AG08396 (cell line): ENCODE data around the gene PLK3.
"Not testable (repeated sequence)": the region's sequence is repeated elsewhere in the genome, so short reads cannot be mapped to it uniquely, and the experiment has no call there.

Experiments
- DNase-seq: peaks from one replicate; pipeline ENCODE4 v3.0.0; 2012; ENCODE audit warnings: low spot score, mixed read lengths

The PLK3 gene

DNA sequence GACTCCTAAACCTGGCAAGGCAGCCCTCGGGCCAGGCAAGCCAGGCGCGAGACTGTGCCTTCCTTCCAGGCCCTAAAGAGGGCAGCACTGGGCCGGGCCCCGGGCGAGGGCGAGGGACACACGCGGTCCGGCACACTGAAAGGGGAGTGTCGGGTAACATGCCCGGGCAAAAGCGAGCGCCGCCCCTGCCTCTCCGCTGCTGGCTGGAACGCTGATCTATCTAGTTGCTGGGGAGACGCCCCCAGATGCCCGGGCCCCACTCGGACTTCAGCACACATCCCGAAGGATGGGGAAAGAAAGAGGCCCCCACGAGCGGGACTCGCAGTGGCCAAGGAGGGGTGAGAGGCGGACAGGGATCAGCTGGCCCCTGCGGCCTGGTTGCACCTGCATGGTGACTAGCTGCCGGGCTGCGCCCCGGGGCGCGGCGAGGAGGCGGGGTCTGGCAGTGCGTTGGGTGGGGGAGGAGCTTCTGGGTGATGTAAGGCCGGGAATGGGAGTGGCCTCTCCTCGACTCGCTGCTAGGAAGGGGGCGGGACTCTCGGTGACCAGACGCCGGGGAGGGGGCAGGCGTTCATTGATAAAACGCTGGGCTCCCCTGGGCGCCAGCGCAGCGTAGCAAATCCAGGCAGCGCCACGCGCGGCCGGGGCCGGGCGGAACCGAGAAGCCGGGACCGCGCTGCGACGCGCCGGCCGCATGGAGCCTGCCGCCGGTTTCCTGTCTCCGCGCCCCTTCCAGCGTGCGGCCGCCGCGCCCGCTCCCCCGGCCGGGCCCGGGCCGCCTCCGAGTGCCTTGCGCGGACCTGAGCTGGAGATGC, at the start of gene PLK3:
PLK3 (plus strand) TSS at position 608 of the 815 bp plus-strand sequence; CDS start at position 695, 87 bp downstream.
- peak; percentile 98 for DNase-seq

DNA sequence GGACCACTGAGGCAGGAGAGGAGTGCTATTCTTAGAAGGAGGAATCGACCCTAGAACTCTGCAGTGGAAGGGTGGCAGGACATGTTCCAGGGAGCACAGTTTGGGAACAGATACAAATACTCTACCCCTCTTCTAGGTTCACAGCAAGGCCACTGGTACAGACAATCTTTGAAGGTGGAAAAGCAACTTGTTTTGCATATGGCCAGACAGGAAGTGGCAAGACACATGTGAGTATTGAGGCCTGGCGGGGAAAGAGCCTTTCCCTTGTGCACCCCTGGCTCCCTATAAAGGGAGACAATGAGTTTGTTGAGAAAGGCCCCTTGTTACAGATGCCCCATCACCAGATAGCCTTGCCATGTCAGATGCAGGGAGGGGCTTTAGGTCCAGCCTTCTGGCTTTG, 42.8 kb upstream of the PLK3 start:
- DNase-seq: no peak

DNA sequence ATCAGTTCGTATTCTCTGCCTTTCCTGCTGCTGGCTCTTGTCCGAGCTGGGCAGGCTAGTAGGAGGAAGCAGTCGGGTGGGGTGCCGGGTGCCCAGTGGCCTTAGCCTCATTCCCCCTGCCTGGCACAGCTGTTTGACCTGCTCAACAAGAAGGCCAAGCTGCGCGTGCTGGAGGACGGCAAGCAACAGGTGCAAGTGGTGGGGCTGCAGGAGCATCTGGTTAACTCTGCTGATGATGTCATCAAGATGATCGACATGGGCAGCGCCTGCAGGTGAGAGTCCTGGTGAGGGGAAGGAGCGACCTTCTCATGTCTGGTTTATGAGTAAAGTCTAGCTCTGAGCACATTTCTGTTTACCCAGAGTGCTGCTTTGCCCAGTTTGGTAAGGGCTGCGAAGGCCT, 41.1 kb upstream of the PLK3 start:
- DNase-seq: no peak

DNA sequence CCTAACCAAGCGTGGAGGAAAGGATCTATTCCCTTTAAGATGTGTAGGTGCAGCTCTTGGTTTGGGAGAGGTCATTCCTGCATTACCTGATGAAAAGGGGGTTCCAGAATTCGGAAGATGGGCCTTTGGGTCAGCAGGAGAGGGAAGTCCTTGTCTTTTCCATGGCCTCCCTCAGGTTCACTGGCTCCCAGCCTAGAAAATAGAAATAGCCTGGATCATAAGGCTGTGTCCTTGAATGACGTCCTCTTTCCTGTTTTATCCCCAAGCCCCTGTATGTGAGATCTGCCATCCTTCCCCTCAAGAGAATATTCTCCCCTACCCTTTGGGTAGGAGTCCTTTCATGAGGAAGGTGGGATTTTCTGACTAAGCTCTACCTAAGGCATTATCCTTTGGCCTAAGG, 39.3 kb upstream of the PLK3 start:
- no peak for DNase-seq

DNA sequence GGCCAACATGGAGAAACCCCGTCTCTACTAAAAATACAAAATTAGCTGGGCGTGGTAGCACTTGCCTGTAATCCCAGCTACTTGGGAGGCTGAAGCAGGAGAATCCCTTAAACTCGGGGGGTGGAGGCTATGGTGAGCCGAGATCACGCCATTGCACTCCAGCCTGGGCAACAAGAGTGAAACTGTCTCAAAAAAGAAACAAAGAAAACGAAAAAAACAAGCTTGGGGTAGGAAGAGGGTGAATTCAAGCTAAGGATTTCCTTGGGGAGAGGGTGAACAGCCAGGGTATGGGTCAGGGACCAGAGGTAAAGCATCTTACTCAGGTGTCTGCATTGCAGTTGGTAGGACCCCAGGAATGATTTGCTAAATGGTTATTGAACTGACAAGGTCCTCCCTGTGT, 33.8 kb upstream of the PLK3 start:
- DNase-seq: not testable (repeated sequence)

DNA sequence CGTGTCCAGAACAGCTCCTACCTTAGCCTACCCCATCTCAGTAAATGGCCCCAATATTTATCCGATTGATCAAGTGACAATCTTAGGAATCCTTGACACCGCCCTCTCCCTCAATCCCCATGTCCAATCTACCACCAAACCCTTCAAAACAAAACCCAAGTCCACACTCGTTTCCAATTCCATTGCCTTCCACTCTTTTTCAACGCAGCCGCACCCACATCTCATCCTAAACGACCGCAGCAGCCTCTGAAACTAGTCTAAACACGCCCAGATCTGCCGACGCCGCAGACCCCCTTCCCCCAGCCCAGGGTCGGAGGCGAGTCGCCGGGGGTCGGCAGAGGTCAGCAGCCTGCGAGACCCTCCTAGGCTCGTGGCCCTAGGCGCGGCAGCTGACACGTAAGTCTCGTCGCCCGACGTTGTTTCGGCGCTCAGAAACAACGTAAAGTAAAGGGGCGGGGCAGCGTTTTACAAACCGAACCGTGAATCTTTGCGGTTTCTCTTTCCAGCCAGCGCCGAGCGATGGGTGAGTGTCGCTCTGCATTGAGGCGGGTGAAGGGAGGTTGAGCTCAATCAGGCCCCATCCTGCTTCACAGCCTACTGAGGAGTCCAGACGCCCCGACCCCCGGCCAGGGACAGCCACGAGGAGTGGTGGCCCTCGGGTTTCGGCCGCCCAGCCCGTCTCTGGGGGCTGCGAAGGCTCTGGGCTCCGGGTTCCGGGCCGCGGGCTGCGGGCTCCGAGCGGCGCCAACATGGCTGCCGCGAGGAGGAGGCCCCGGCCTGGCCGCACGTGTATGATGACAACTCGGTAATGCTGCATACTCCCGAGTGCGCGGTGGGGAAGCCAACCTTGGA, 24.9 kb upstream of the PLK3 start, which contains the start of gene RPS8:
RPS8 (plus strand) TSS at position 463 of the 852 bp plus-strand sequence; CDS start at position 520, 57 bp downstream.
- DNase-seq: peak; percentile 90

DNA sequence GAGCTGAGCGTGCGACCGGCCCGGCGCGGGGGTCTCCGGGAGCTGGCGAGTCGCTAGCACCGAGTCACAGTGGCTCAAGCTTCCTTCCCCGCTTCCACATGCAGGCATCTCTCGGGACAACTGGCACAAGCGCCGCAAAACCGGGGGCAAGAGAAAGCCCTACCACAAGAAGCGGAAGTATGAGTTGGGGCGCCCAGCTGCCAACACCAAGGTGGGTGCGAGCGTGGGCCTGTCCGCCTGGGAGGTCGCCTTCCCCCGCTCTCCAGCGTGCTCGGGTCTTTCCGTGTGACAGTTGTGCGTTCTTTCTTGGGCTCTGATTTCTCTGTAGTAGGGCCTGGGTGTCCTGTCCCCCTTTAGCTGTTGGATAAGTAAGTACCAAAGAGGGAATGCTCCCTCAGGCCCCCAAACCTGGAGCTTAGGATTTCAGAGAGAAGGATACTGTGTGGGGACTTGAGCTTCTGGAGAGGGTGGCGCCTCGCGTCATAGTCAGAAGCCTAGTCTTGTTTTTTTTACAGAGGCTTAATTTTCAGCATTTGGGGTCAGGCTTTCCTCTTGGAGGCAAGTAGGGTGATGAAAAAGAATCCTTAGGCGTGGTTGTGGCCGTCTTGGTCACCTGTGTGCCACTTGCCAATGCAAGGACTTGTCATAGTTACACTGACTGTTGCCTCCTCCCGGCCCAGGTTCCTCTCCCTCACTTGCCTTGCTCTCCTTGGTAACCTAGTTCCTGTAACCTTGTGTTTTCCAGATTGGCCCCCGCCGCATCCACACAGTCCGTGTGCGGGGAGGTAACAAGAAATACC, 24.0 kb upstream of the PLK3 start:
- no peak for DNase-seq

DNA sequence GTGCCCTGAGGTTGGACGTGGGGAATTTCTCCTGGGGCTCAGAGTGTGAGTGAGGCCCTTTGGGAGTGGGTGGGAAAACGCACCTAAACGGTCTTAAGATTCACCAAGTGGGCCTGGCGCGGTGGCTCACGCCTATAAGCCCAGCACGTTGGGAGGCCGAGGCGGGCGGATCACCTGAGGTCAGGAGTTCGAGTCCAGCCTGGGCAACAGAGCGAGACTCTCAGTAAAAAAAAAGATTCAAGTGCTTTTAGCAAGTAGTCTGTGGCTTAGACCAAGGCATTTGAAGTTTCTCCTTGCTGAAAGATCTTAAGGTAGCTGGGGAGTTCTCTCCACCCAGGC, 23.5 kb upstream of the PLK3 start:
- no peak for DNase-seq

DNA sequence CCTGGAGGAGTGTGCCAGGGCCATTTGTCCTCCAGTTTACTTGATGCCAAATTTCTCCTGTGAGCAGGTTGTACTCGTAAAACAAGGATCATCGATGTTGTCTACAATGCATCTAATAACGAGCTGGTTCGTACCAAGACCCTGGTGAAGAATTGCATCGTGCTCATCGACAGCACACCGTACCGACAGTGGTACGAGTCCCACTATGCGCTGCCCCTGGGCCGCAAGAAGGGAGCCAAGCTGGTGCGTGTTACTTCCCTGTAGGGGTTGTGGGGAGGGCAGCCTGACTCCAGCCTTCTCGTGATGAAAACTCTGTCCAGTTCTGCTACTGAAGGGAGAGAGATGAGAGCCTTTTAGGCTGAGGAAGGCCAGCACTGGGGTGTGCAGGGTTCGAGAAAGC, 22.6 kb upstream of the PLK3 start:
- no peak for DNase-seq

DNA sequence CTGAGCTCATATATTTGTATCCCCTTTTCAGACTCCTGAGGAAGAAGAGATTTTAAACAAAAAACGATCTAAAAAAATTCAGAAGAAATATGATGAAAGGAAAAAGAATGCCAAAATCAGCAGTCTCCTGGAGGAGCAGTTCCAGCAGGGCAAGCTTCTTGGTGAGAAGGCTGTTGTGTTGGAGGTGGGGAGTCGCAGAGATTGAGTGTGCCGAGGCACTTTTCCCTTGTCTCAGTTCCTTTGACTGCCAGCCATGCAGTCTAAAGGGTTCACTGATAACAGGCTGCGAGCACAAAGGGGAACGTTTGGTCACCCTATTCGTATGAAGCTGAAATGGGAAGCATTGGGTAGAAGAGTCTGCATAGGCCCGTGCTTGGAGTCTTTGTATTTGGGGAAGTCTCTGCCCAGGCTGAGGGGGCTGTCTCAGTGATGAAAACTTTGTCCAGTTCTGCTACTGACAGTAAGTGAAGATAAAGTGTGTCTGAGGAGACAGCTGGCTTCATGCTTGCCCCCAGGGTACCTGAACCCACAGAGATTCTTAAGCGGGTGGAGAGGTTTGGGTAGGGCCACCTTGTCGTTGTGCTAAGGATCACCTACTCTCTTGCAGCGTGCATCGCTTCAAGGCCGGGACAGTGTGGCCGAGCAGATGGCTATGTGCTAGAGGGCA, 22.1 kb upstream of the PLK3 start:
- no peak for DNase-seq

DNA sequence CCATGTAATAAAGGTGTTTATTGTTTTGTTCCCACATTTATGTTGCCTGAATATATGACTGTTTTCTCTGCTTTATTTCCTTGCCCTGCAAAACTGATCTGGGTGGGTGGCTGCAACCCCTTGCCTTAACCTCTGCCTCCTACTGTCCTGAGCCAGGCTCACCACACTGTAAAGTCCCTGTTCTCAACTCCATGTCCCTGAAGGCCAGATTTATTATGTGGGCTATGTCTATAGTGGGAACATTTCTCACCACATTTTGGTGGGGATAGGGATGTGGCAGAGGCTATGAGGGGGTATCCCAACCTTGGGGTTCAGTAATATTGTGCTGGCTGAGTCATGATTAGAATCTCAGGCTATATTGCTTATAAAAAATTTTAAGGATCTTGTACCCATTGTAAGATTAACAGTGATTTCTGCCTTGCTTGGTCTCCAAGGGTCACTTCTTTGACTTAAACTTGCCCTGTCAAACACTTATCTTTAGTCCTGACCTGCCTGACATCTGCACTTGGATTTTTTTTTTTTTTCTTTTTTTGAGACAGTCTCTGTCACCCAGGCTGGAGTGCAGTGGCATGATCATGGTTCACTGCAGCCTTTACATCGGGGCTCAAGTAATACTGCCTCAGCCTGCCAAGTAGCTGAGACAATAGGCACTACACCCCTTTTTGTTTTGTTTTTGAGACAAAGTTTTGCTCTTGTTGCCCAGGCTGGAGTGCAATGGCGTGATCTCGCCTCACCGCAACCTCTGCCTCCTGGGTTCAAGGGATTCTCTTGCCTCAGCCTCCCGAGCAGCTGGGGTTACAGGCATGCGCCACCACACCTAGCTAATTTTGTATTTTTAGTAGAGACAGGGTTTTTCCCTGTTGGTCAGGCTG, 21.2 kb upstream of the PLK3 start:
- DNase-seq: no peak

DNA sequence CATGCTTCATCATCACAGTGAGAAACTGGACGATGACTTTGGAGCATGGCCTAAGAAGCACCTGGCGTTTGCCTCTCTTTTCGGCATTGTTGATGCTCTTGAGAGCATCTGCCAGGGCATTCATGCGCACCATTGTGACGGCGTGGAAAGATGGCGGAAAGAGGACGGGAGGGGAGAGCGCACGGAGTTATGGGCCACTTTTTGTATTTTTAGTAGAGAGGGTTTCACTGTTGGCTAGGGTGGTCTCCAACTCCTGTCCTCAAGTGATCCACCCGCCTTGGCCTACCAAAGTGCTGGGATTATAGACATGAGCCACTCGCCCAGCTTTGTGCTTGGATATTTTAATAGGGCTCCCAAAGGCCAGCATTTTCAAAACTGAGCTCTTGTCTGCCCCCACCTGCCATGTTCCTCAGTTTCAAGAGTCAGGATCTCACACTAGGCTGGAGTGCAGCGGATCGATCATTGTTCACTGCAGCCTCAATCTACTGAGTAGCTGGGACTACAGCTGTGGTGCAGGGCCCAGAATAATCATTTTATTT, 19.5 kb upstream of the PLK3 start:
- no peak for DNase-seq

DNA sequence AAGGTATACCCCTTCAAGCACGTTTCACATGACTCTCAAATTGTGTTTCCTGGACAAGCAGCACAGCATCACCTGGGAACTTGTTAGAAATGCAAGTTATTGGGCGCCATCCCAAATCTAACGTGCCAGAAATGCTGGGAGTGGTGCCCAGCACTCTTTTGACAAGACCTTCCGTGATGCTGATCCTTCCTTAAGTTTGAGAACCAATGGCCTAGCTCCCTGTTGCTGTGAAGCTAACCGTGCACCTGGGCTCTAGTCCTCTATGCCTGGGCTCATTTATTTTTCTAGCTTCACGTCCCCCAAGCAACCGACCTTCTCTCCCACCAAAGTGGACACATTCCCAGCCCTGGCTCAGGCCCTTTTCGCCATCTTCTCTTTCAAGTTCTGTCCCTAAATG, 16.5 kb upstream of the PLK3 start:
- no peak for DNase-seq

DNA sequence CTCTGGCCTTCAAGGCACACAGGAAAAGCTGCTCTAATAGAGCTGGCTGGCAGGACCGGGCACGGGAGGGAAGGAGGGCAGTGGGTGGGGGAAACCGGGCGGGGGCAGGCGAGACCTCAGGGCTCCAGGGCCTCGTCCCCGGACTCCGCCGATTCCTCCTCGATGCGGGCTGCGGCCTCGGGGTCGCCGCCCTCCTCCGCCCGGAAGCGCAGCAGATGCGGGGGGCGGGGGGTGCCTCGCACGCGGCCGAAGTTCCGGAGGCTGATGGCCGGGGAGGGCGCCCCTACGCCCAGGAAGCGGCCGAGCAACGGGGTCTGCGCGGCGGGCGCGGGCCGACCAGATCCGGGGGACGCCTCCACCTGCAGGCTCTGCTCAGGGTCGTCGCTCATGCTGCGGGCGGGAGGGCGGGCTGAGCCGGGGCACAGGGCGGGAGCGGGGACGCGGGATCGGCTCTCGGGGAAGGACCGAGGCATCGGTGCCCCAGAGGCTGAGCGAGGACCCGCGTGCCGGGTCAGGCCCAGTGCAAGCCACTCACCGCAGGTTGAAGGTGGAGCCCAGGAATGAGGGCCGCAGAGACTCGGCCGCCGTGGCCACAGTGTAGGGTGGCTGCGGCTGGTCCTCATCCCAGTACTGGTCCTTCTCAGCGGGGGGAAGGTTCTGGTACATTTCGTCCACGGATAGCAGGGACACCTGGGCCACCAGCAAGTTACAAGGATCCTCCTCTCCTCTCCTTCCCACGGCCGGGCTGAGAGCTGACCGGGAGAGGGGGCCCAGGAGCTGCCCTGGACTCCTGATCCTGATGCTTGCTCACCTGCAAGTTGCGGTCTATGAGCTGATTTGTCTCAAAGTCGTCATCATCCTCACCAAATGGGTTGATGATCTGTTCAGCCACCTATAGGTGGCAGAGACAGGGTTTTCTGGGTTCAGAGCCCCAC, 15.8 kb upstream of the PLK3 start:
- no peak for DNase-seq

DNA sequence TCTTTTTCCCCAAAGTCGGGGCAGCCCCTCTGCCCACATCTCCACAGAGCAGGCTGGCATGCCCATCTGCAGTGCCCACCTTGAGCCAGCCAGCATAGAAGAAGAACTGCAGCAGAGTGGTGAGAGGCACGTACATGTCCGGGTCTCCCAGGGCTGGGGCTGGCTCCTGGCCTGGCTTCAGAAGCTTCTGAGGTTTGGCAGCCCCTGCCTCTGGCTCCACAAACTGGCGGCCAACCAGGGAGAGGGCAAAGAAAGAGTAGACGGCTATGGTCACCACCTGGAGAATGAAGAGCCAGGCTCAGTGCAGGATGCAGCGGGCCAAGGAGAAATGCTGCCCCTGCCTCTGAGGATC, 15.2 kb upstream of the PLK3 start:
- DNase-seq: no peak

DNA sequence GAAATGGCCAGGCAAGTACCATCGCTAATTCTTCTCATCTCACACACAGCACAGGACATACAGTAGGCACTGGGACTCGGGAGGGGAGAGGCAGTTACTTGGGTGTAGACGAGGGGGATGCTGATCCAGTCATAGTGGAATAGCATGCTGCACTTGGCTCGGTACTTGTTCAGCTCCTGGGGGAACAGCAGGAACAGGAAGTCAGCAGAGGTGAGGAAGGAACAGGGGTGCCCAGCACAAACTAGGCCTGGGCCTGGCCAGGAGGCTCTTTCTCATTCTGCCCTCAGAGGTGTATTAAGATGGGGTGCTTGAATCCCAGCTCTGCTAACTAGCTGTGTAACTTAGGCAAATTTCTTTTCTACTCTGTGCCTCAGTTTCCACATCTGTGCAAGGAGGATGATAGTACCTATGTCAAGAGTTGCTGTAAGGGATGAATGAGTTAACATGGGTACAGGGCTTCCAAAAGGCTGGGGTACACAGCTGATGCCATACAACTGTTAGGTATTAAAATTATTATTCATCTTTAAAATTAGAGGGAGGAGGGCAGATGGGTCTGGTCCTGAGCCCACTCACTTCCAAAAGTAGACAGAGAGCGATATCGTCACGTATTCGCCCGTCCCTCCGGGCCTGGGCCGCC, 14.6 kb upstream of the PLK3 start:
- DNase-seq: no peak

DNA sequence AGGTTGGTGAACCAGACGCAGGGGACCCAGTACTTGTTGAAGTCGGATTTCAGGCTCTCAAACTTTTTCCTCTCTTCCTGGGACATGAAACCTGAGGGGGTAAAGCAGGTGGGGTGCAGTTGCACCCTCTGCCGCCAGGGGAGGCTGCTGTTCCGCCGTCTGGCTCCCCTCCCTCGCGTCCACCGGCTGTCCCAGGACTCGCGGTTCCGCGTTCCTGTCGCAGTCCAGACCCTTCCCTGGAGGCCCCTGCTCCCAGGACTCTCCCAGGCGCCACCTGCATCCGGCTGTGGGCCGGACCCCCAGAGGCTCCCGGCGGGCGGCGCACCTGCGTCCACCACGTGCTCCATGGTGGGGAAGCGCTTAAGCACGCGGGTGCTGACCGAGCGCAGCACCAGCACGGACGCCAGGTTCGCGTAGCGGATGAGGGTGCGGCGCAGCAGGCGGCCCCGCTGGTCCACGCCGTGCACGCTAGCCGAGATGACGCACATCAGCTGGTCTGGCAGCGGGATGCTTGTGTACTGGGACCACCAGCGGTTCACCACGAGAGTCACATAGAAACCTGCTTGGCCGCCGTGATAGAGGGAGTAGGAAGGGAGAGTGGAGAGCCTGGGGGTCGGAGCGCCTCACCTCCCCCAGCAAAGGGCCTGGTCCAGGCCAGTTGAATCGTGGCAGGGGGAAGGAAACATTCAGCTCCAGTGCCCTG, 13.9 kb upstream of the PLK3 start:
- DNase-seq: peak; percentile 75

DNA sequence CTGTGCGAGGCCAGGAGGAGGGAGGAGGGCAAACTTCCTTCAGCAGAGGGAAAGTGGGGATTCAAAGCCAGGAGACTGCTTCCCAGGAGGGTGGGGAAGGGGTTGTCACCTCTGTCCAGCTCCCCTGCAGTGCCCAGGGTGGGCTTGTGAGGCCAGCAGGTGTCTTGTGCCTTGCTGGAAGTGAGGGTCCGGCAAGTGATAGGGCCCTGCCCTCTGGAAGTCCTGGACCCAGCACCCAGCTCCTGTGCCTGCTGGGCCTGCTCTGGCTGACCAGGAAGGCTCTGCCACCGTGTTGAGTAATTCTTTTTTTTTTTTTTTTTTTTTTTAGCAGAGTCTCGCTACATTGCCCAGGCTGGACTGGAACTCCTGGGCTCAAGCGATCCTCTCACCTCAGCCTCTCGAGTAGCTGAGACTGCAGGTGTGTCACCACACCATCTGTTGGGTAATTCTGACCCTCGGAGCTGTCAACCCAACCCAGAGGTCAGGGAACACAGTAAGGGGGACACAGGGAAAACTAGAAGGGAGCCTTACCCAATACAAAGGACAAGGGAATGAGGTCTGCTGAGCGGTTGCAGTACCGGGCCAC, 13.2 kb upstream of the PLK3 start:
- no peak for DNase-seq
